Bronchial epithelial cell (primary cell): ENCODE results near the gene CCL4. TPM values are rescaled to one million over a fixed set of nuclear protein-coding genes. Genes with fewer than 3 reads are reported as not detected.

ENCODE experiments used
- DNase-seq: peaks from one replicate; pipeline ENCODE4 v3.0.0-alpha.2; 2010; ENCODE audit warnings: low read depth
- FAIRE-seq: peaks from 2 replicates; lab custom pipeline; 2011; peaks lifted over from hg19 to GRCh38; lab: Jason Lieb, UNC
- H3K27me3 ChIP-seq: 2 replicates; pipeline ENCODE4 v1.5.1; 2011; ENCODE audit warnings: low read length; ENCODE audit not compliant: control insufficient read depth, insufficient read depth
- H3K36me3 ChIP-seq: 2 replicates; pipeline ENCODE4 v1.5.1; 2011; ENCODE audit warnings: low read length; ENCODE audit not compliant: control insufficient read depth, insufficient read depth
- H3K4me3 ChIP-seq: 2 replicates; pipeline ENCODE4 v1.5.1; 2011; ENCODE audit warnings: mild to moderate bottlenecking, low read depth, low read length, control low read depth
- CTCF ChIP-seq: IDR thresholded peaks from 2 replicates; pipeline ENCODE4 v1.5.1; 2011; ENCODE audit warnings: mild to moderate bottlenecking, moderate library complexity, low read length, control low read depth, inconsistent platforms; ENCODE audit not compliant: insufficient read depth, severe bottlenecking
- total RNA-seq: library from RNA; depleted of rRNA; stranded (reverse); fragments of >200 nt; gene quantifications from 2 replicates; pipeline ENCODE4 v1.2.1, GENCODE V29; 2014

The CCL4 gene
- total RNA-seq, 1 donor from 2014 or later = not detected

GRCh38 chr17:36144981-36145729, 41.5 kb downstream of the CCL4 start:
- no peaks in the 10 kb centered on the region for H3K36me3 ChIP-seq
- no peak for TF ChIP-seq CTCF
- FAIRE-seq (no peak), DNase-seq (no peak)
- H3K4me3 ChIP-seq = no peak overlapping the region
- H3K27me3 ChIP-seq = peaks cover 2% of the 10 kb centered on the region

GRCh38 chr17:36147601-36148000, 44.0 kb downstream of the CCL4 start:
- FAIRE-seq (no peak), DNase-seq (no peak)
- Histone ChIP-seq H3K4me3 (no peak overlapping the region), H3K36me3 (no peaks in the 10 kb centered on the region), H3K27me3 (peaks cover 2% of the 10 kb centered on the region)
- TF ChIP-seq CTCF = no peak

- FAIRE-seq (no peak), DNase-seq (peak; percentile 36)
- peaks cover 3% of the 10 kb centered on the region for H3K27me3 ChIP-seq
- no peaks in the 10 kb centered on the region for H3K36me3 ChIP-seq
- H3K4me3 ChIP-seq = no peak overlapping the region
- peak; percentile 93 for TF ChIP-seq CTCF
Measured at GRCh38 chr17:36148559-36149295, 45.1 kb downstream of the CCL4 start.

GRCh38 chr17:36149296-36149820, 45.7 kb downstream of the CCL4 start:
- FAIRE-seq (no peak), DNase-seq (no peak)
- no peak for TF ChIP-seq CTCF
- Histone ChIP-seq H3K4me3 (no peak overlapping the region), H3K27me3 (peaks cover 3% of the 10 kb centered on the region), H3K36me3 (no peaks in the 10 kb centered on the region)

GRCh38 chr17:36151891-36152638, 48.4 kb downstream of the CCL4 start:
- Histone ChIP-seq H3K27me3 (peaks cover 3% of the 10 kb centered on the region), H3K4me3 (no peak overlapping the region), H3K36me3 (no peaks in the 10 kb centered on the region)
- FAIRE-seq = no peak
- no peak for TF ChIP-seq CTCF
- no peak for DNase-seq
